GM12878 (cell line): ENCODE results near the gene CPSF4. TPM values are rescaled to one million over a fixed set of nuclear protein-coding genes. Genes with fewer than 3 reads are reported as not detected.

Experiments used
- CUX1 ChIP-seq: IDR thresholded peaks from 2 replicates; pipeline ENCODE4 v1.6.1; 2012; ENCODE audit warnings: improper control_type of control experiment, low read depth, low read length; ENCODE audit not compliant: insufficient replicate concordance
- JUNB ChIP-seq: IDR thresholded peaks from 2 replicates; pipeline ENCODE4 v1.6.1; 2016; ENCODE audit warnings: antibody characterized with exemption, mild to moderate bottlenecking
- MEF2A ChIP-seq: IDR thresholded peaks from 2 replicates; pipeline ENCODE4 v1.6.1; 2011; ENCODE audit warnings: low read depth, mild to moderate bottlenecking, low read length, moderate library complexity; ENCODE audit not compliant: insufficient read depth
- MXI1 ChIP-seq: fragments of 150-350 bp; IDR thresholded peaks from 2 replicates; pipeline ENCODE4 v1.6.1; 2011; ENCODE audit warnings: low read depth, mild to moderate bottlenecking, inconsistent platforms, low read length, improper control_type of control experiment
- RCOR1 ChIP-seq: conservative IDR thresholded peaks from 2 replicates; pipeline ENCODE4 v1.6.1; 2012; ENCODE audit warnings: low read depth, low read length, improper control_type of control experiment
- ZBED1 ChIP-seq: IDR thresholded peaks from 2 replicates; pipeline ENCODE4 v1.6.1; 2016; ENCODE audit warnings: borderline replicate concordance
- ZBTB33 ChIP-seq: fragments of 450-650 bp; IDR thresholded peaks from 2 replicates; pipeline ENCODE4 v1.6.1; 2017; ENCODE audit warnings: mild to moderate bottlenecking
- ZZZ3 ChIP-seq: IDR thresholded peaks from 2 replicates; pipeline ENCODE4 v1.6.1; 2011; ENCODE audit warnings: low read depth; ENCODE audit not compliant: control insufficient read depth, insufficient read length
- polyA plus RNA-seq, 11 experiments: library from polyadenylated mRNA; depleted of rRNA in 4 of 11; unstranded in 6 of 11; stranded (reverse) in 5 of 11; fragments of >200 nt; fragmentation: Nextera tagmentation in 4 of 11; fragmentation: Illumina TruSeq in 1 of 11; extraction: Ambion mirVana in 4 of 11; extraction: Trizol in 1 of 11; gene quantifications; 1 replicate in 1 of 11; 2 replicates in 10 of 11; pipeline versions ENCODE4 v1.2.1 to v1.2.3, GENCODE V29; 2011 to 2016; ENCODE audit warnings: inconsistent platforms in 2 of 11, missing spikeins in 2 of 11, low read depth in 1 of 11
- total RNA-seq, 4 experiments: library from RNA; depleted of rRNA in 3 of 4; stranded (reverse); fragments of >200 nt in 3 of 4; fragmentation: Illumina TruSeq in 1 of 4; extraction: Trizol in 1 of 4; gene quantifications; 2 replicates each; pipeline versions ENCODE4 v1.2.1 to v1.2.3, GENCODE V29; 2013 to 2021

The CPSF4 gene
- total and polyA plus RNA-seq, 10 of the 15 experiments (the other 5 are each of a cell fraction or from before 2014, with no cell fraction given), result 13.6 to 70.1 (median 45.0) TPM

GRCh38 chr7:99402854-99403253 is 35.9 kb upstream of the CPSF4 start (continued):
- no peak for TF ChIP-seq MEF2A
- TF ChIP-seq CUX1, result no peak
- TF ChIP-seq MXI1, result no peak
- TF ChIP-seq ZZZ3, result no peak
- TF ChIP-seq JUNB, result no peak
- no peak for TF ChIP-seq RCOR1
- no peak for TF ChIP-seq ZBTB33
- no peak for TF ChIP-seq ZBED1
